Measurements from ENCODE around the gene TUBB3.

TUBB3 gene

DNA sequence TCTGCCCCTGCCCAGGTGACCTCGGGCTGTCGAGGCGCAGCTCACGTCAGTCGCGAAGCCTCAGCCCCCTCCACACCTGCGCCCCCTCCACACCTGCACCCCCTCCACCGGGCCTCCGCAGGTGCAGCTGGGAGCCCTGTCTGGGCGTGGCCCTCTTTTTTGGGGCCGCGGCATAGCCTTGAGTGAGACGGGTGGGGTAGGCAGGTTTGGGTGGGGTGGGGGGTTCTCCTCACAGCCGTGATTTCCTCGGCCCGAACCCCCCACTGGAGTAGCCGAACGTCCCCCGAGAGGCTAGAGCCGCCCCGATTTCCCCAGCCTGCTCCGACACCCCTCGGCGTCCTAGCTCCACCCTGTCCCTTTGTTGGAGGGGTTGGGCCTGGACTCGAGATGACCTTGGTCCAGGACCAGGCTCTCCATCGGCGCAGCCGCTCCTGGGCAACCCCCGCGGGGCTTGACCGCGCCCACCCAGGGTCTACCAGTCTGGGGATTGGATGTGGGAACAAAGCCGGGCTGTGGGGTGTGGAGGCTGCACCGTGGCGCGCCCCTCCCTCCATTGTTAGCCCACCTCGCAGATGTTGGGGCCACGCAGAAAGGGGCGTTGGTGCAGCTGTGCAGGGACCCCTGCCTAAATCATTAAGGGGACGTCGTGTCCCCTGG, 626 bp downstream of the TUBB3 start (continued):
- TF ChIP-seq, protein P1, sequence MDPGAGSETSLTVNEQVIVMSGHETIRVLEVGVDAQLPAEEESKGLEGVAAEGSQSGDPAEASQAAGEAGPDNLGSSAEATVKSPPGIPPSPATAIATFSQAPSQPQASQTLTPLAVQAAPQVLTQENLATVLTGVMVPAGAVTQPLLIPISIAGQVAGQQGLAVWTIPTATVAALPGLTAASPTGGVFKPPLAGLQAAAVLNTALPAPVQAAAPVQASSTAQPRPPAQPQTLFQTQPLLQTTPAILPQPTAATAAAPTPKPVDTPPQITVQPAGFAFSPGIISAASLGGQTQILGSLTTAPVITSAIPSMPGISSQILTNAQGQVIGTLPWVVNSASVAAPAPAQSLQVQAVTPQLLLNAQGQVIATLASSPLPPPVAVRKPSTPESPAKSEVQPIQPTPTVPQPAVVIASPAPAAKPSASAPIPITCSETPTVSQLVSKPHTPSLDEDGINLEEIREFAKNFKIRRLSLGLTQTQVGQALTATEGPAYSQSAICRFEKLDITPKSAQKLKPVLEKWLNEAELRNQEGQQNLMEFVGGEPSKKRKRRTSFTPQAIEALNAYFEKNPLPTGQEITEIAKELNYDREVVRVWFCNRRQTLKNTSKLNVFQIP (CRISPR knock-in tag; IDR thresholded peaks at IDR 0.05; ENCODE audit: borderline replicate concordance, low read depth), result no peak
- TF ChIP-seq ARNTL (CRISPR knock-in tag; IDR thresholded peaks at IDR 0.05; ENCODE audit: borderline replicate concordance, low read depth) (no peak), RARB (CRISPR knock-in tag; IDR thresholded peaks at IDR 0.05) (no peak)

GRCh38 chr16:89924297-89924924, 1.3 kb downstream of the TUBB3 start:
- ATAC-seq, result peak; percentile 1; the same call in 1 of the 3 replicates
- TF ChIP-seq ZNF565 (CRISPR knock-in tag; conservative IDR thresholded peaks at IDR 0.05; ENCODE audit: low read depth), result no peak
- TF ChIP-seq GLIS3 (CRISPR knock-in tag; IDR thresholded peaks at IDR 0.05), result no peak
- no peak for TF ChIP-seq SNAI2 (CRISPR knock-in tag; IDR thresholded peaks at IDR 0.05)
- TF ChIP-seq CSDC2 (CRISPR knock-in tag; IDR thresholded peaks at IDR 0.05), result no peak
- no peak for TF ChIP-seq OSR1 (CRISPR knock-in tag; IDR thresholded peaks at IDR 0.05)
- TF ChIP-seq, protein P2, sequence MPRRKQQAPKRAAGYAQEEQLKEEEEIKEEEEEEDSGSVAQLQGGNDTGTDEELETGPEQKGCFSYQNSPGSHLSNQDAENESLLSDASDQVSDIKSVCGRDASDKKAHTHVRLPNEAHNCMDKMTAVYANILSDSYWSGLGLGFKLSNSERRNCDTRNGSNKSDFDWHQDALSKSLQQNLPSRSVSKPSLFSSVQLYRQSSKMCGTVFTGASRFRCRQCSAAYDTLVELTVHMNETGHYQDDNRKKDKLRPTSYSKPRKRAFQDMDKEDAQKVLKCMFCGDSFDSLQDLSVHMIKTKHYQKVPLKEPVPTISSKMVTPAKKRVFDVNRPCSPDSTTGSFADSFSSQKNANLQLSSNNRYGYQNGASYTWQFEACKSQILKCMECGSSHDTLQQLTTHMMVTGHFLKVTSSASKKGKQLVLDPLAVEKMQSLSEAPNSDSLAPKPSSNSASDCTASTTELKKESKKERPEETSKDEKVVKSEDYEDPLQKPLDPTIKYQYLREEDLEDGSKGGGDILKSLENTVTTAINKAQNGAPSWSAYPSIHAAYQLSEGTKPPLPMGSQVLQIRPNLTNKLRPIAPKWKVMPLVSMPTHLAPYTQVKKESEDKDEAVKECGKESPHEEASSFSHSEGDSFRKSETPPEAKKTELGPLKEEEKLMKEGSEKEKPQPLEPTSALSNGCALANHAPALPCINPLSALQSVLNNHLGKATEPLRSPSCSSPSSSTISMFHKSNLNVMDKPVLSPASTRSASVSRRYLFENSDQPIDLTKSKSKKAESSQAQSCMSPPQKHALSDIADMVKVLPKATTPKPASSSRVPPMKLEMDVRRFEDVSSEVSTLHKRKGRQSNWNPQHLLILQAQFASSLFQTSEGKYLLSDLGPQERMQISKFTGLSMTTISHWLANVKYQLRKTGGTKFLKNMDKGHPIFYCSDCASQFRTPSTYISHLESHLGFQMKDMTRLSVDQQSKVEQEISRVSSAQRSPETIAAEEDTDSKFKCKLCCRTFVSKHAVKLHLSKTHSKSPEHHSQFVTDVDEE (CRISPR knock-in tag; IDR thresholded peaks at IDR 0.05), result no peak
- no peak for TF ChIP-seq RARB (CRISPR knock-in tag; IDR thresholded peaks at IDR 0.05)
- TF ChIP-seq ZC3H10 (CRISPR knock-in tag; IDR thresholded peaks at IDR 0.05), result no peak
- no peak for TF ChIP-seq ESRRG (CRISPR knock-in tag; IDR thresholded peaks at IDR 0.05)
- no peak for TF ChIP-seq ZNF8 (CRISPR knock-in tag; IDR thresholded peaks at IDR 0.05)
- TF ChIP-seq TOX (CRISPR knock-in tag; IDR thresholded peaks at IDR 0.05; ENCODE audit: borderline replicate concordance), result no peak
- no peak for TF ChIP-seq BACH2 (CRISPR knock-in tag; IDR thresholded peaks at IDR 0.05; ENCODE audit: borderline replicate concordance)
- TF ChIP-seq, protein P3, sequence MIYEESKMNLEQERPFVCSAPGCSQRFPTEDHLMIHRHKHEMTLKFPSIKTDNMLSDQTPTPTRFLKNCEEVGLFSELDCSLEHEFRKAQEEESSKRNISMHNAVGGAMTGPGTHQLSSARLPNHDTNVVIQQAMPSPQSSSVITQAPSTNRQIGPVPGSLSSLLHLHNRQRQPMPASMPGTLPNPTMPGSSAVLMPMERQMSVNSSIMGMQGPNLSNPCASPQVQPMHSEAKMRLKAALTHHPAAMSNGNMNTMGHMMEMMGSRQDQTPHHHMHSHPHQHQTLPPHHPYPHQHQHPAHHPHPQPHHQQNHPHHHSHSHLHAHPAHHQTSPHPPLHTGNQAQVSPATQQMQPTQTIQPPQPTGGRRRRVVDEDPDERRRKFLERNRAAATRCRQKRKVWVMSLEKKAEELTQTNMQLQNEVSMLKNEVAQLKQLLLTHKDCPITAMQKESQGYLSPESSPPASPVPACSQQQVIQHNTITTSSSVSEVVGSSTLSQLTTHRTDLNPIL (CRISPR knock-in tag; IDR thresholded peaks at IDR 0.05; ENCODE audit: low read depth), result no peak
- TF ChIP-seq ZFP30 (CRISPR knock-in tag; IDR thresholded peaks at IDR 0.05), result no peak
- TF ChIP-seq, protein P1 (CRISPR knock-in tag; IDR thresholded peaks at IDR 0.05; ENCODE audit: borderline replicate concordance, low read depth), result no peak

DNA sequence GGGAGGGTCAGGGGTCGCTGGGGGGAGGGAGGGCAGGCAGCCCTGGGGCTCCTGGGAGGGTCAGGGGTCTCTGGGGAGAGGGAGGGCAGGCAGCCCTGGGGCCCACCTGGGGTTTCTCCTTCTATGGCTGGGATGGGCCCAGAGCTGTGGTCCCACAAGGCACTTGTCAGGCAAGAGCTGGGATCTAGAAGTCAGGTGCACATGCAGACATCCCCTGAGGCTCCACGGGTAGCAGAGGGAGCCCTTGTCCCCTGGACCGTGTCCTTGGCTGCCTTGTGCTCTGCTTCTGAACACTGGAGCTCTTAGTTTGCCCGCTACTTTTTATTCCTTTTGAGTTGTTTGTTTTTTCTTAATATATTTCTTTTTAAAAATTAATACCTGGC, 1.8 kb downstream of the TUBB3 start:
- ATAC-seq, result no peak
- TF ChIP-seq, protein P4, sequence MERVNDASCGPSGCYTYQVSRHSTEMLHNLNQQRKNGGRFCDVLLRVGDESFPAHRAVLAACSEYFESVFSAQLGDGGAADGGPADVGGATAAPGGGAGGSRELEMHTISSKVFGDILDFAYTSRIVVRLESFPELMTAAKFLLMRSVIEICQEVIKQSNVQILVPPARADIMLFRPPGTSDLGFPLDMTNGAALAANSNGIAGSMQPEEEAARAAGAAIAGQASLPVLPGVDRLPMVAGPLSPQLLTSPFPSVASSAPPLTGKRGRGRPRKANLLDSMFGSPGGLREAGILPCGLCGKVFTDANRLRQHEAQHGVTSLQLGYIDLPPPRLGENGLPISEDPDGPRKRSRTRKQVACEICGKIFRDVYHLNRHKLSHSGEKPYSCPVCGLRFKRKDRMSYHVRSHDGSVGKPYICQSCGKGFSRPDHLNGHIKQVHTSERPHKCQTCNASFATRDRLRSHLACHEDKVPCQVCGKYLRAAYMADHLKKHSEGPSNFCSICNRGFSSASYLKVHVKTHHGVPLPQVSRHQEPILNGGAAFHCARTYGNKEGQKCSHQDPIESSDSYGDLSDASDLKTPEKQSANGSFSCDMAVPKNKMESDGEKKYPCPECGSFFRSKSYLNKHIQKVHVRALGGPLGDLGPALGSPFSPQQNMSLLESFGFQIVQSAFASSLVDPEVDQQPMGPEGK (CRISPR knock-in tag; IDR thresholded peaks at IDR 0.05; ENCODE audit: borderline replicate concordance), result no peak
- TF ChIP-seq ZC3H10 (CRISPR knock-in tag; IDR thresholded peaks at IDR 0.05), result no peak
- TF ChIP-seq ZNF565 (CRISPR knock-in tag; conservative IDR thresholded peaks at IDR 0.05; ENCODE audit: low read depth), result no peak
- TF ChIP-seq CSDC2 (CRISPR knock-in tag; IDR thresholded peaks at IDR 0.05), result no peak
- TF ChIP-seq ARNTL (CRISPR knock-in tag; IDR thresholded peaks at IDR 0.05; ENCODE audit: borderline replicate concordance, low read depth), result no peak
- TF ChIP-seq ZNF70 (CRISPR knock-in tag; IDR thresholded peaks at IDR 0.05), result no peak
- no peak for TF ChIP-seq OSR1 (CRISPR knock-in tag; IDR thresholded peaks at IDR 0.05)
- TF ChIP-seq BACH2 (CRISPR knock-in tag; IDR thresholded peaks at IDR 0.05; ENCODE audit: borderline replicate concordance), result no peak
- TF ChIP-seq ZNF8 (CRISPR knock-in tag; IDR thresholded peaks at IDR 0.05), result no peak
- TF ChIP-seq TCF4 (CRISPR knock-in tag; IDR thresholded peaks at IDR 0.05; ENCODE audit: borderline replicate concordance), result no peak
- TF ChIP-seq ESRRG (CRISPR knock-in tag; IDR thresholded peaks at IDR 0.05), result no peak
- no peak for TF ChIP-seq TOX (CRISPR knock-in tag; IDR thresholded peaks at IDR 0.05; ENCODE audit: borderline replicate concordance)
- no peak for TF ChIP-seq SNAI2 (CRISPR knock-in tag; IDR thresholded peaks at IDR 0.05)
- TF ChIP-seq, protein P1 (CRISPR knock-in tag; IDR thresholded peaks at IDR 0.05; ENCODE audit: borderline replicate concordance, low read depth), result no peak
- no peak for TF ChIP-seq RARB (CRISPR knock-in tag; IDR thresholded peaks at IDR 0.05)
- TF ChIP-seq, protein P5, sequence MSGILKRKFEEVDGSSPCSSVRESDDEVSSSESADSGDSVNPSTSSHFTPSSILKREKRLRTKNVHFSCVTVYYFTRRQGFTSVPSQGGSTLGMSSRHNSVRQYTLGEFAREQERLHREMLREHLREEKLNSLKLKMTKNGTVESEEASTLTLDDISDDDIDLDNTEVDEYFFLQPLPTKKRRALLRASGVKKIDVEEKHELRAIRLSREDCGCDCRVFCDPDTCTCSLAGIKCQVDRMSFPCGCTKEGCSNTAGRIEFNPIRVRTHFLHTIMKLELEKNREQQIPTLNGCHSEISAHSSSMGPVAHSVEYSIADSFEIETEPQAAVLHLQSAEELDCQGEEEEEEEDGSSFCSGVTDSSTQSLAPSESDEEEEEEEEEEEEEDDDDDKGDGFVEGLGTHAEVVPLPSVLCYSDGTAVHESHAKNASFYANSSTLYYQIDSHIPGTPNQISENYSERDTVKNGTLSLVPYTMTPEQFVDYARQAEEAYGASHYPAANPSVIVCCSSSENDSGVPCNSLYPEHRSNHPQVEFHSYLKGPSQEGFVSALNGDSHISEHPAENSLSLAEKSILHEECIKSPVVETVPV (CRISPR knock-in tag; IDR thresholded peaks at IDR 0.05), result no peak
